Kidney epithelial cell (primary cell): Measurements from ENCODE around the gene ZBTB16. TPM values are rescaled to one million over a fixed set of nuclear protein-coding genes. Genes with fewer than 3 reads are reported as not detected.

Experiments used
- DNase-seq: peaks from one replicate; pipeline ENCODE4 v3.0.0-alpha.2; 2010; ENCODE audit warnings: low read depth
- H3K27me3 ChIP-seq: 2 replicates; pipeline ENCODE4 v1.6.0; 2011; ENCODE audit warnings: low read length; ENCODE audit not compliant: control insufficient read depth, insufficient read depth
- H3K36me3 ChIP-seq: 2 replicates; pipeline ENCODE4 v1.5.1; 2011; ENCODE audit warnings: low read length; ENCODE audit not compliant: control insufficient read depth, insufficient read depth
- H3K4me3 ChIP-seq: 2 replicates; pipeline ENCODE4 v1.5.1; 2011; ENCODE audit warnings: low read depth, mild to moderate bottlenecking, control low read depth, low read length
- CTCF ChIP-seq: IDR thresholded peaks from 2 replicates; pipeline ENCODE4 v1.5.1; 2011; ENCODE audit warnings: mild to moderate bottlenecking, moderate library complexity, low read length, control low read depth, inconsistent platforms; ENCODE audit not compliant: insufficient read depth, poor library complexity, severe bottlenecking
- total RNA-seq: library from RNA; depleted of rRNA; stranded (reverse); fragments of >200 nt; gene quantifications from 2 replicates; pipeline ENCODE4 v1.2.3, GENCODE V29; 2015

ZBTB16 gene
- total RNA-seq, 1 donor from 2014 or later: 0.08 TPM

- TF ChIP-seq CTCF: no peak
- H3K4me3 ChIP-seq: no peak overlapping the region
- no peaks in the 10 kb centered on the region for H3K27me3 ChIP-seq
- DNase-seq: no peak
- no peaks in the 10 kb centered on the region for H3K36me3 ChIP-seq
Measured at GRCh38 chr11:114284021-114284420, 224.5 kb downstream of the ZBTB16 start.

GRCh38 chr11:114284914-114285313 is 225.4 kb downstream of the ZBTB16 start:
- Histone ChIP-seq H3K27me3 (no peaks in the 10 kb centered on the region), H3K36me3 (no peaks in the 10 kb centered on the region), H3K4me3 (no peak overlapping the region)
- TF ChIP-seq CTCF: no peak
- no peak for DNase-seq

GRCh38 chr11:114285599-114285998 is 226.1 kb downstream of the ZBTB16 start:
- no peak for TF ChIP-seq CTCF
- H3K36me3 ChIP-seq: no peaks in the 10 kb centered on the region
- H3K27me3 ChIP-seq: no peaks in the 10 kb centered on the region
- H3K4me3 ChIP-seq: no peak overlapping the region
- no peak for DNase-seq

- TF ChIP-seq CTCF: no peak
- Histone ChIP-seq H3K36me3 (no peaks in the 10 kb centered on the region), H3K27me3 (no peaks in the 10 kb centered on the region), H3K4me3 (no peak overlapping the region)
- no peak for DNase-seq
Measured at GRCh38 chr11:114286229-114286628, 226.7 kb downstream of the ZBTB16 start.

GRCh38 chr11:114287154-114287553 is 227.6 kb downstream of the ZBTB16 start:
- no peaks in the 10 kb centered on the region for H3K27me3 ChIP-seq
- no peak overlapping the region for H3K4me3 ChIP-seq
- TF ChIP-seq CTCF: no peak
- no peaks in the 10 kb centered on the region for H3K36me3 ChIP-seq
- DNase-seq: no peak

- no peak for TF ChIP-seq CTCF
- no peaks in the 10 kb centered on the region for H3K36me3 ChIP-seq
- no peak overlapping the region for H3K4me3 ChIP-seq
Measured at GRCh38 chr11:114288136-114288535, 228.6 kb downstream of the ZBTB16 start.

More at GRCh38 chr11:114288136-114288535, 228.6 kb downstream of the ZBTB16 start:
- DNase-seq: no peak
- H3K27me3 ChIP-seq: no peaks in the 10 kb centered on the region
